Activated CD4-positive, alpha-beta T cell treated with anti-CD3 and anti-CD28 coated beads, Interleukin-2, Interleukin-4, amounts not matched to agents 100 ng/mL and 50 ng/mL, durations not matched to agents 16 hours and 8 hours (primary cell): Measurements from ENCODE around the gene CFAP45.

Experiments
- DNase-seq: peaks from one replicate; pipeline ENCODE4 v3.0.0-alpha.2; 2020; ENCODE audit warnings: low spot score

The CFAP45 gene

DNA sequence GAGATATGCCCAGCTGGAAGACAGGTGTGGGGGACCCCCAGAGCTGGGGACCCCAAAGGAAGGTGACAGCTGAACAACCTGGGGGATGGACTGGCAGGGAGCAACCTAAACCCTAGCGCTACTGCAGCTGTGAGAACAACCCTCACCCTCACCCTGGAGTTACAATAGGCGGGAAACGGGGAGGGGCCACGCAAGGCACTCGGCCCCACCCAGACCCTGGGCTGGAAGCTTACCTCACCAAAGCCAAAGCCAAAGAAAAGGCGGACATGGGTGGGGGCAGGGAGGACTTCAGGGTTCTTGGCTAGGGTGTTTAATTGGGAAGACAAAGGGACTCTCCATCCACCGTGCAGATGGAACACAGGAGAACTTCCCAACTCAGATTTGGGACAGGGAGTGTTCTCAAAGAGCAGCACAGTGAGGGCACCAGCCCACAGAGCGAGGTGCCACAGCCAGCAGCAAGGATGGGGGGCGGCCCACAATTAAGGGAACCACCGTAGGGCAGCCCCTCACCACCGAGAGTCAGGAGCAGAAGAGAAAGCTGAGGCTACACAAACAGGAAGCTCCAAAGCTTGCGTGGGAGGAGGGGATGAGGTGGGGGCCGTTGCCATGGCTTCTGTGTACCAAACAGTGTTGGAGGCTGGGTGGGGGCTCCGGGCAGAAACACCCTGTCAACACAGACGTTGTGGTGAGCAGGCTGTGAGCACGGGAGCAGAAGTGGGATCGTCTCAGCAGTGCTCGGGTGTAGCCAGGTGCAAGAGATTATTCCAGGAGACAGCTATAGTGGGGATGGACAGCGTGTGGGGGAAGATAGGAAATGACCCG lies 23.4 kb upstream of the CFAP45 start:
- peak; percentile 78 for DNase-seq

DNA sequence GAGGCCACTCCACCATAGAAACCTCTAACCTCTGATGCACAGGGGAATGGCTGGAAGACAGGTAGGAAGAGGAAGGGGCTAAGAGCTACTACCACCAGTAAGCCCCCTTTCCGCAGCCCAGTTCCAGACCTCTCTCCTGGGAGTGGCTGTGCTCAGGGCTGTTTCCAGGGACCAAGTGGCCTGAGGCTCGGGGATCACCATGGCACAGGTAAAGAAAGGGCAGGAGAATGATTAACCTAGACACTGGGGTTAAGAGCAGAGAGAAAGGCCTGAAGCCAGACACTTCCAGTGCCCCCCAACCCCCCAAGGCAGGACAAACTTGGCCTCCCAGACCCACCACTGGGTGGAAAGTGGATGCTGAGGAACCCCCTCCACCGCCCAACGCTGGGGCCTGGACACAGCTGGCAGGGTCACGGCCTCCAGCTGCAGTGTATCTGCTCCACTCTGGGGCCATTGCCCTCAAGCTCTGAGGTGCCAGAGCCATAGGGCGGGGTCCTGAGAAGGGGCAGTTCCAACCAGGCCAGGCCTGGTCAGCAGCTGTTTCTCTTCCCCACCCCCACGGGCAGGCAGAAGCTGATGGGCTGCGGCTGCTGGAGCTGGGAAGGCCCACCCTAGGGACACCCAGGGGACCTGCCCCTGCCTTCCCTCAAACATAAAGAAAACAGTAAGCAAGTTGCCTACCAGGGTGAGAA lies 22.7 kb upstream of the CFAP45 start:
- DNase-seq, result no peak

DNA sequence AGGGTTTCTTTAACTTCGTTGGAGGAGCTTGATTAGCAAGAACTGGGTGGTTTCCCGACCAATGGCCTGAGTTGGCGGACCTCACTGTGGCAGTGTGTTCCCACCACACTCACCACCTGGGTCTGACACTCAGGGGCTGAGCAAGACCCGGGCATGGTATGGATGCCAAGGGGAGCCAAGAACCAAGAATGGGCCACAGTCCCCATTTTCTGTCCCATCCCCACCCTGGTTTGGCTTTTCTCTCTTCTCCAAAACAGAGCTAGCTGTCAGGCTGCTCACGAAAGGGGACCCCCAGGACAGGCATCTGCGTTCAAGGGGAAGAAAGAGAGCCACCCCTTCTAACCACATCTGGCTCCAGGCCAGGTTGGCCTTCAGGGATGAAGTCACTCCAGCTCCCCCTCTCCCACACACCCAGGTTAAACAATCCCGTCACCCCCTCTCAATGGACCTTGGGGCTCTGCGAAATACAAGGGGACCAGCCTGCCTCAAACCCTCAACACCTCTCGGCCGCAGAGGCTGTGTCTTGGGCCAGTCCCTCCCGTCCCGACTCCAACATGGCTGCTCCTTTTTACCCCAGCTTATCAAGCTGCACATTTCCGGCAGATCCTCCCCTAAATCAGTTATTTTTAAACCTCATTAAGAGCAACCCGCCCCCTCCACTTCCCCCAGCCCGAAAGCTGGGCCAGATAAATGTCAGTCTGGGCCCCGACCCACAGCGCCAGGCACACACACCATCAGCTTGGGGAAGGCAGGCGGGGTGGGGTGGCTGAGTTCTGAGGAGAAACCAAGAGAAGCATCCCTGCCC lies 21.9 kb upstream of the CFAP45 start:
- no peak for DNase-seq

DNA sequence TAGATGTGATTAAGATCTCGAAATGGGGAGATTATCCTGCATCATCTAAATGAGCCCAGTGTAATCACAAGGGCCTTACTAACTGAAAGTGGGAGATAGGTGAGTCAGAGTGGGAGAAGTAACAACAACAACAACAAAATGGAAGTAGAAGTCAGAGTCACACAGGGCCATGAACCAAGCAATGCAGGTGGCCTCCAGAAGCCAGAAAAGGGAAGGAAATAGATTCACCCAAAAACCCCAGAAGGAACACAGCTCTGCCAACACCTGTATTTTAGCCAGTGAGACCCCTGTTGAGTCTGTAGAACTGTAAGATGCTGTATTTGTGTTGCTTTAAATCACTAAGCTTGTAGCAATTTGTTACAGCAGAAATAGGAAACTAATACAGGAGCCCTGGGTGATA lies 21.3 kb upstream of the CFAP45 start:
- peak; percentile 61 for DNase-seq

DNA sequence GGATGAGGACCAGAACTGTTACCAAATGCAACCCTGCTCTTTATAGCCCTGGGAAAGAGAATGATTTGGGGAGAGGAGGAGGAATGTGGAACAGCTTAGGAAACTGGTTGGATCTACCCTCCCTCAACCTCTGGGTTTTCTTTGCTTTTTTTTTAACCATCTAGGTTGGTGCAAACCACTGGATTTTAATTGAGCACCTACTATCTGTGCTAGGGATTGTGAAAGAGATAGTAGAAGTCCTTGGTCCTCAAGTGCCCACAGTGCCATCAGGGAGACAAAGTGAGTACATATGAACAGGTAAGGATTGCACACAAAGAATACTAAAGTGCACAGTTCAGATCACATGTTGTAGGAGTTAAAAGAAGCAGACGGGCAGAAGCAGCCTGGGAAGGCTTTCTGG lies 20.7 kb upstream of the CFAP45 start:
- no peak for DNase-seq

DNA sequence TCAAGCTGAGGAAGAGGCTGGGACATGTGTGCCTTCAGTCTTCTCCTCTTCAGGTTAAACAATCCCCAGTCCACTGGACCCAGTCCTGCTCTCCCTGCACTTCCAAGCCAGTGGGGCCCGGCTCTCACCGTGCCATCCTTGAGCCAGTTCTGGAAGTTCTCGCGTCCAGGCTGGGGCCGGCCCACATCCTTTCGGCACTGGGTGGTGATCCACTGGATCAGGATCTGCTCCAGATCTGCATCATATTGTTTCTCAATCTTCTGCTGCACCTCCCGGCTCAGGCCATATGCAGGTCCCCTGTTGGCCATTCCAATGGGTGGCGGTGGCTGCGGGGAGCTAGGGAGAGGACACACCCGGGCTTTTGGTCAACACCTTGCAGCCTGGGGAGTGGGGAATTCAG lies 20.2 kb upstream of the CFAP45 start:
- DNase-seq, result no peak

DNA sequence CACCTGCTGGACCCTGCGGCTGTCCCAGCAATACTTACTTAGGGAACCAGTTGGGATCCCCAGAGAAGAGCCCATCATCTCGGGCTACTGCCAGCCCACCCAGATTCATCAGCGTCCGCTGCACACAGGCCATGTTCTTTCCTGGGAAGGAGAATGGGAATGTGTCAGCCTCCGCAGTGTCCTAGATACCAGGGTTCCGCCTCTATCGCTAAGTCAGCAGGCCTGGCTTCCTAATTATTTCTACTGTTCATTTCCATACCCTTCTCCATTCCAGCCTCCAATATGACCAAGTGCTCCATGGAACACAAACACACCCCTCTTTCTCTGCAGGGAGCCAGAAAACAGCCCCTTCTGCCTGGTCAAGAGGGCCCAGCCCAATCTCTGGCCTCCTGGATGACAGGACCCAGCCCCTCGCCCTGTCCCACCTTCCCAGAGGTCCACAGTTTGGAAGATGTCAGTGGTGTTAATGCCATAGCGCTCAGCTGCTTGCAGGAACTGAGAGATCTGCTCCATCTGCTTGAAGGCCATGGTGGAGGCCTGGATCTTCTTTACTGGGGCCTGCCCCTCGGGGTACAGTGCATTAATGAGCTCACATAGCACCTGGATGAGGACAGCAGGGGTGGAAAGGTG lies 19.4 kb upstream of the CFAP45 start:
- no peak for DNase-seq

DNA sequence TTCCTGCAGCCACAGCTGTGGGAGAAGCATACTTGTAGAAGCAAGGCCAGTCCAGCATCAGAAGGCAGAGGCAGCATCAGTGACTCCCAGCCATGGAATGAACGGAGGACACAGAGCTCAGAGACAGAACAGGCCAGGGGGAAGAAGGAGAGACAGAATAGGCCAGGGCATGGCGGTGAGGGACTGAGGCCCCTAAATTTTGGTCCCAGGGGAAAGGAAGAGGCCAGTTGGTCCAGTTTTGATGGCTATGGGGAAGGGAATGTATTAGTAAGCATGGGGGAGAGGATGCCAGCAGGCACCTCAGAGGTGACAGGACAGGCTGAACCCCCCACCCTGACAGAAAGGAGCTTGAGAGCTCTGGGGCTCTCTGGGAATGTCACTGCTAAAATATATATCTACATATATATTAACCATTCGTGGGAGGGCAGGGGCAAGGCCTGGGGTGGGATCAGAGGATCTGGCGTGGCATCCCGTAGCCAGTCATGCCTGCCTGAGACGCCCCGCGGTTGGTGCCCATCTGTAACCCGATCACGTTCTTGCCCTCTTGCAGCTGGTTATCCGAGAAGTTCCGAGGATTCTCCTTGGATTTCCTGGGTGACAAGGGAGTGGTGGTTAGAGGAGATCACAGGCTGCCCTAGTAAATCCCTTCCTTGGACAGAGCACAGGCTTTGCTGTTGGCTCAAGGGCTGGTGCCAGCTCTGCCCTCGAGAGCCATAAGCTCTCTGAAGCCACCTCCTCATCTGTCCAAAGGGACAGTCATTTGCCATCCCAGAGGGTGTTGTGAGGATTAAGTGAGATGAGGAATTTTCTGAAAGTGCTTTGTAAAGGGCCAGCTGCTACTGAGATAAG lies 18.6 kb upstream of the CFAP45 start:
- no peak for DNase-seq

DNA sequence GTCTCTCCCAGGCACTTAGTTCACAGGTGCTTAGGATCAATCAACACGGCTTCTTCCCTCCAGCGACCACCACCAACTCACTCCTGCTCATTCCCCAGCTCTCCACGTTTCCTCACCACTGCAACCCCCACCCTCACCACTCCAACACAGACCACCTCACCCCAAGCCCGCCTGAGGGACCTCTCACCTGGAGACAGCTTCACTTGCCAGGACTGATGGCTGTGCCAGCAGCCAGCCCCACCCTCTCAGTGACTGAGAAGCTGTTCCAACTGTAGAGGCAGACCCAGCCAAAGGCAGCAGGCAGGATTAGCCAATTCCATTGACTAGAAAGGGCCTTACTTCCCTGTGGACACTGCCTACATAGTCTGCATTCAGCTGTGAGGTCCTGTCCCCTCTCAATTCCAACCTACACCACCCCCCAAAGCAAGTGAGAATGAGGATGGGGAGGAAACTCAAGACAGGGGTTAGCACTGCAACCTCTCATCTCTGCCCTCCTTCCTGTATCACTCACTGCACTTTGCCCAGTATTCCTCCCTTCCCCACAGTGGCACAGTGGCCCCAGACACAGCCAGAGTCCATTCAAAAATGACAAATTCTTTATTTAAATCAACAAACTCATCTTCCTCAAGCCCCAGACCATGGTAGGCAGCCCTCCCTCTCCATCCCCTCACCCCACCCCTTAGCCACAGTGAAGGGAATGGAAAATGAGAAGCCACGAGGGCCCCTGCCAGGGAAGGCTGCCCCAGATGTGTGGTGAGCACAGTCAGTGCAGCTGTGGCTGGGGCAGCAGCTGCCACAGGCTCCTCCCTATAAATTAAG lies 17.8 kb upstream of the CFAP45 start:
- no peak for DNase-seq

DNA sequence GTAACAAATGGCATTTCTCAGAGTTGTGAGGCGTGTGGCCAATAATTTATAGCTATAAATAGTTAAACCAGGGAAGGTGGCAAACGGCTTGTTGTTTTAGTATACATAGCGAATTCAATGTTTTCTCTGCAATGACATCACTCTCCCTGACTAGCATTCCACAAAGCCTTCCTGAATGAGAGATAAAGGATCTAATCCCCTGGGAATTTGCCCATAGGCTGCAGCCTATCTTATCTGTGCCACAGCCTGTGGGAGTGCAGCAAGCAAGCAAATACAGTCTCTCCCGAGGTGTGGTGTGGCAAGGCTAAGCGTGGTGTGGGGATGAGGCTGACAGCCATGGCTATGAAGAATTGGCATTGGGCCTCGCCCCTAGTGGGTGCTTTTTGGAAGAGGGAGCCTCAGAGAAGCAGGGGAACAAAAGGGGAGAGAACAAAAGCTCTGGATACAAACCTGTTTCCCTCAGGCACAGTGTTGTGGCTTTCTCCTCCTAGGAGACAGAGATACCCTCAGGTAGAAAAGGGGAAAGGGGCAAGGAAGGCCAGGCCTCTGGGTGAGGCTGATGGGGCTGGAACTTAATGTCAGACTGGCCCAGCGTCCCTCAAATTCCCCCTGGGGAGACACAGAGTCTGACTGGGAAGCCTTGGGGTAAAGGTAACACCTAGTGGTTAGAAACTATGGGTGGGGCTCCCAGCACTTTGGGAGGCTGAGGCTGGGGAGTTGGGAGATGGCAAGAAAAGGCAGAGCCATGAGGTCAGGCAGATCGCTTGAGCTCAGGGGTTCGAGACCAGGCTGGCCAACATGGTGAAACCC lies 16.5 kb upstream of the CFAP45 start:
- no peak for DNase-seq

DNA sequence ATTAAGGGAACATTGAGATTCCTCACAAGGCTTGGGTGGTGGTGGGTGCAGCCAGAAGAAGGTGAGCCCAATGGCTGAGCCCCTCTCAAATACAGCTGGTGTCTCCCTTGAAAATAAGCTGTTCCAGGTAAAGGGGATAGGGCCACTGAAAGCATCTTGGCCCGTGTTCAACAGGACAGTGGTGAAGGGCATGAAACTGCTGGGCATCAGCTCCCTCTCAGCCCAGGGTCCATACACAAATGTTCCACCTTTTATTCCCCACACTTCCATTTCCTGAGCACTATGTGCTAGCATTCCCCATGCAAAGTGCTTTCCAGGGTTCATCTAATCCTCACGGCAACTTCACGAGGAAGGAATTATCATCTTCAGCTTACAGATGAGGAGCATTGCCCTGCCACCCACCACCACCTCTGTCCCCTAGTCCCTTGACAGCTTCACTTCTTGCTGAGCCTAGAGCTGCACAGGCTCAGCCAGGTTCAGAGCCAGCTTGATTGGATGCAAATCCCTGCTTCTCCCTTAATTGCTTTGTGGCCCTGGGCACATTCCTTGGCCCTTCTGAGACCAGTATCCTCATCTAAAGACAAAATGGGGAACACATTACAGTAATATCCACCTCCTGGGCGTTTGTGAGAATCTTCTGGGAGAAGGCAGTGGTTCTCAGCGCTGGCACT lies 15.7 kb upstream of the CFAP45 start:
- DNase-seq, result no peak

DNA sequence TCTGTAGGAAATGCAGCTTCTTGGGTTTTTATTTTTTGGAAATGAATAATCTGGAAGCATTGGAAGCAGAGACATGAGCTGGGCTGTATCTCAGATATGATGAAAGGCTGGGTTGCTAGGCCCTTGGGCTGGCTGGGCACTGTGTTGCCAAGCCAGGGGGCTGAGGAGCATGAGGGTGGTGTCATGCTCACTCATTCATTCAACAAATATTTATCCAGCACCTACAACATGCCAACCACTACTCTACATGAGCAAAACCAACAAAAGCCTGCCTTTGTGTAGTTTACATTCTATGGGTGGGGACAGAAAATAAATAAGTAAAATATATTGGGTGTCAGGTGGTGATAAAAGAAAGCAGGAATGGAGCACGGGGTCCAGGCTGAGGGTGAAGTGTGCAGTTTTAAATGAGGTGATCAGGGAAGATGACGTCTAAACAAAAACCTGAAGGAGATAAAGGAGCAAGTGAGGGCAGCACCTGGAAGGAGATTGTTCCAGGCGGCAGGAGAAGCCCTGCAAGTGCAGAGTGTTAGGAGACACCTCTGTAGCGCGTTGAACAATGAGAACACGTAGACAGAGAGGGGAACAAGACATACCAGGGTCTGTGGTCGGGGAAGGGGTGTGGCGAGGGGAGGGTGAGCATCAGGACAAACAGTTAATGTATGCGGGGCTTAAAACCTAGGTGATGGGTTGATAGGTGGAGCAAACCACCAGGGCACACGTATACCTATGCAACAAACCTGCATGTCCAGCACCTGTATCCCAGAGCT lies 14.5 kb upstream of the CFAP45 start:
- DNase-seq, result no peak

DNA sequence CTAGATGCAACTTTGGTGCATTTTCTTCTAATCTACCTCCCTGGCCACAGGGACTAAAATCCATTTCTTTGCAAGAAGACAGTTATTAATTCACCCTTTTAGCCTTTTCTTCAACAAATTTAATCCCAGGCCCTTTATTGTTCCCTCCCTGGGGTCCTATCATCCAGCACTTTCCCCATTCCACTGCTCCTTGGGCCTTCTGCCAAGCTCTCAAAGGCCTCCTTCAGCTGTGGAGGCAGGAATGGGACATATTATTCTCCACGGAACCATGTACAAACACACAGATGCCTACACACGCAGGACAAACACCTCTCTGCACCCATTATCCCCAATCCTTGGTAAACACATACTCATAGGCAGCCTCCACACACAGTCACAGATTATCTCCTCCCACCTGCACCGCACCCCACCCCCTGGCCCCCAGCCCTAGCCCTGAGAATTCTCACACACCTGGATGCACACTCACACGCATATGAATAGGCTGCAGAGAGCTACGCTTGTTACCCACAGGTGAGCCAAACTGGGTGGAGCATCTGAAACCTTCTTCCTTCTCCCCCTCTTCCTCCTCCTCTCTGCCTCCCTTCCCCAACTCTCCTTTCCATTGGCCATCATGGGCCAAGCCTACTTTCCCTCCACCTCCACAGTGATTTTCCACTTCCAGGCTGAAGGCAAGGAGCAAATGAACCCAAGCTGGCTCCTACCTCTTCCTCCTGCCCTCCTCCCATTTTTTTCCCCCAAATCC lies 13.7 kb upstream of the CFAP45 start:
- no peak for DNase-seq

DNA sequence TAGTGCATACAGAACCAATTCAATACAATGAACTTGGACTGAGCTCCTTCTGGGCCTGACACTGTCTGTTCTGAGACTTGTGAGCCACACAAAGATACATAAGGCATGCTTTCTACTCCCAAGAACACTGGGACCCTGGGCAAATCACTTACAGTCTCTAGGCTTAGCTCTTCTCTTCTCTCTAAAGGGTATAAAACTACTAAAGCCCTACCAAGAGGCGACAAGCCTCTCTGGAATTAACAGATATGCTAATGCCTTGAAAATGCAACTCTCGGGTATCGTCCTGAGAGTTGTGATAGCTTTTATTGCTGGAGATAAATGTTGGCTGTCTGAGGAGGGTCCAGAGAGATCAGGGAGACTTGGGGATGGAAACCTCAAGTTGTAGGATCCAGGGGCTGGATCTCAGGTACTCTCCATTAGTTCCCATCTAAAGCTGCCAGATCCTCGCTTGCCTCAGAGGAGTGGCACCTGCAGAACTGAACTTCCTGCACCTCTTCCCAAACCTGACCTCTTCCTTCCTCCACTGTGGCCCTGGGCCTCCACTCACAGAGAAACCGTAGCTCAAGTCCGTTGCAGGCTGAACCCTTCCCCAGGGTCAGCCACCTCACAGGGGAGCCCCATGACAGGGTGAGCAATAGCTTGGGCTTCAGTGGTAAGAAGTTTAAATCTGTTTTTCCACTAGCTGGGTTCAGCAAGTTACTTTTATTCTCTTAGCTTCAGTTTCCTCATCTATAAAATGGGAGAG lies 11.5 kb upstream of the CFAP45 start:
- no peak for DNase-seq

DNA sequence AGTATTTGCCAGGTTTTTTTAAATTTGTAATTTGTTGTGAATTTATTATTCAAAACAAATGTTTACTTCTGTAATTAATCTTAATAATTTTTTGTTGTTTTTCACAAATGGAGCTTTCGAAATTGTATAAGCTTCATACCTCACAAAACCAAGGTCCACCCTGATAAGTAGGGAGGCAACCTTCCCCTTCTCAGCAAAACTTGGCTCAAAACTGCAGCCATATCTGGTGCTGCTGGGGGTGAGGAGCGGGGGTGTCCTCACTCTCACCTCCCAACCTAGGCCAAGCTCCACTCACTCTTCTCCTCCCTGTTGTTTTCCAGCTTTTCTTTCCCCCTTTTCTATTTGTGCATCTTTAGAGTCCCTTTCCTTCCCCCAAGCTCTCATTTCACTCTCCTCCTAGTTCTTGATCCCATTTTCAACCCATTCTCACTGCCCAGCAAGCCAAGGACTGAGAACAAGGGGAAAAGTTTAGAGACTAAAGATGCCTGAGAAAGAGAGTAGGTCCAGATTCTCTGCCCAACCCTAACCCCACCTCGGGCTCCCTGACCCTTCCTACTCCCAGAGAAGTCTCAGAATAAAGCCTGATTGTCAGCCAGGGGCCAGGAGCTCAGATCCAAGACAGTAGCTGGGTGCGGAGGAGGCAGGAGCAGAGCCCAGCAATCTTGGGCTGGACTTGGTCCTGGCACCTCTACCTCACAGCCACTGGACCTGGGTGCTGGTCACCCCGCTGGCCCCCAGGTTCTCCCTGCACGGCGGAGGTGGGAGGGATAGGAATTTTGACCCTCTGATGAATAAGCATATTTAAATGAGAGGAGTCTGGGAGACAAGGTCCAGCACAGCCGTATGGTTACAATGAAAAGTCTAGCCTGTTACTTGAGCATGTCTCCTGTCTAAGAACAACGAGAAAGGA lies 8.3 kb upstream of the CFAP45 start:
- no peak for DNase-seq

DNA sequence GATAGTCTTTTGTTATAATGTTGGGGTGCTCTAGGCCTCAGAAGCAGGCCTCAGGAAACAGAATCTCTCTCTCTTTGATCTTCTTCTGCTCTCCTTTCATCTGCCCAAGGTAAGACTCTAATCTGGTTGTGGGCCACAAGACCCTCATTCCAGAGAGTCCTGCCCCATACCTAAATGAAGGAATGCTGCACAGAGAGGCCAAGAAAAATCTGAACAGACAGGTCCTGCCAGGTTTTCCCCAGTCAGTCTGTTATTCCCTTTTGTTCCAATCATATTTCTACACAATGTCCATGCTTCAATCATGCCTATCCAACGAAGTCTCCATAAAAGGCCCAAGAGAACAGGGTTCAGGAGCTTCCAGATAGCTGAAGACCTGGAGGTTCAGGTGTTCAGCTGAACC lies 7.0 kb upstream of the CFAP45 start:
- DNase-seq, result no peak
